Heart left ventricle (tissue), 16 donors: ENCODE results near the gene CENPU. TPM values are rescaled to one million over a fixed set of nuclear protein-coding genes. Genes with fewer than 3 reads are reported as not detected.

Experiments
- ATAC-seq, 4 donors: fragments of 200-7000 bp; cut with Tn5 transposase; one replicate each; pipeline ENCODE4 v1.9.1; 2020 to 2022; ENCODE audit warnings: moderate library complexity in 4 of 4, mild to moderate bottlenecking in 3 of 4, moderate number of reproducible peaks in 1 of 4
- DNase-seq, 5 donors: peaks; one replicate each; pipeline ENCODE4 v3.0.0-alpha.2; 2020
- H3K27ac ChIP-seq, 12 donors: fragments of 200-600 bp; sonication (generic) in 4 of 12; one replicate each; pipeline versions ENCODE4 v1.5.0 to v1.8.0; 2016 to 2022; ENCODE audit warnings: mild to moderate bottlenecking in 2 of 12
- H3K27me3 ChIP-seq, 9 donors: fragments of 200-600 bp; sonication (generic) in 2 of 9; one replicate each; pipeline versions ENCODE4 v1.5.1 to v1.8.0; 2016 to 2022; ENCODE audit warnings: mild to moderate bottlenecking in 3 of 9
- H3K36me3 ChIP-seq, 9 donors: fragments of 200-600 bp; sonication (generic) in 2 of 9; one replicate each; pipeline versions ENCODE4 v1.5.0 to v1.8.0; 2018 to 2022; ENCODE audit warnings: mild to moderate bottlenecking in 2 of 9
- H3K4me1 ChIP-seq, 12 donors: fragments of 200-600 bp; sonication (generic) in 4 of 12; one replicate each; pipeline versions ENCODE4 v1.5.0 to v1.8.0; 2016 to 2022; ENCODE audit warnings: mild to moderate bottlenecking in 3 of 12
- H3K4me3 ChIP-seq, 12 donors: fragments of 200-600 bp; sonication (generic) in 4 of 12; one replicate each; pipeline versions ENCODE4 v1.5.0 to v1.8.0; 2017 to 2022; ENCODE audit warnings: mild to moderate bottlenecking in 9 of 12, moderate library complexity in 4 of 12
- H3K9me3 ChIP-seq, 12 donors: fragments of 200-600 bp; sonication (generic) in 4 of 12; one replicate each; pipeline versions ENCODE4 v1.5.0 to v1.8.0; 2016 to 2022; ENCODE audit warnings: mild to moderate bottlenecking in 1 of 12
- POLR2A ChIP-seq, 2 donors: fragments of 450-650 bp; IDR thresholded peaks; one replicate each; pipeline ENCODE4 v1.6.1; 2017; ENCODE audit warnings: antibody characterized with exemption in 2 of 2, mild to moderate bottlenecking in 2 of 2, moderate library complexity in 2 of 2
- WGBS, 4 donors: extraction: QIAGEN DNeasy Blood & Tissue Kit in 2 of 4; methylation state at CpG; one replicate each; pipeline versions ENCODE4 v1.1.5 to v1.1.7; 2013 to 2018; 5-methylcytosine and 5-hydroxymethylcytosine counted together
- intact Hi-C, 10 donors: fragments of 100-400 bp; cut with DNase I; formaldehyde crosslinking; loops; one replicate each; pipeline versions ENCODE4 v1.11.1 to v1.14.2; 2022
- polyA plus RNA-seq, 2 donors: library from polyadenylated mRNA; stranded (reverse); fragments of 200-250 nt; gene quantifications; one replicate each; pipeline ENCODE4 v1.2.3, GENCODE V29; 2013
- total RNA-seq, 9 donors: library from RNA; depleted of rRNA in 2 of 9; stranded (reverse); fragments of >200 nt in 2 of 9; fragmentation: NEBNext Ultra II Directional in 3 of 9; extraction: Animal tissue kit (Norgen Biotek cat#: 25700) in 3 of 9; gene quantifications; one replicate each; pipeline versions ENCODE4 v1.1.0 to v1.2.4, GENCODE V29; 2016 to 2023
- TF ChIP-seq, protein P1 (sequence below), 12 donors: fragments of 200-600 bp; sonication (generic) in 4 of 12; IDR thresholded peaks; one replicate each; pipeline versions ENCODE4 v1.5.0 to v1.8.0; 2018 to 2022; ENCODE audit warnings: antibody characterized with exemption in 12 of 12, mild to moderate bottlenecking in 5 of 12
- donor health status: ischemic (EF 13 %, LVEDD 7.1; RV severe dilation, severe dysfunction).
- donor health status: healthy with polysubstance abuse.
- donor health status: DM: no; HTN: yes; CAD: no.
- donor health status: DM: no; HTN: no; CAD: no.
- donor health status: ischemic (EF 25% LVEDD 6.9; RV normal size, moderate dysfunction).
- donor health status: ischemic (EF 25% LVEDD 5.7; RV mildly dilated, moderate dysfunction).
- donor health status: healthy.
- donor health status: DM: yes; HTN: yes; CAD: no.
- donor health status: ischemic (EF 35%, LVEDD 5.7; RV mildly dilated, moderate dysfunction).
- donor health status: nonischemic (EF 11% LVEDD 7.7; RV severe dilation, severe dysfunction).
- donor health status: DM: yes; HTN: yes; CAD: no.
- donor health status: PGD.
- donor health status: ischemic (EF 29% LVEDD 5.4; RV normal size, mild dysfunction).
- donor health status: nonischemic (EF 23%, LVEDD 6.1; RV moderate dilation, normal function).

Gene CENPU
- total and polyA plus RNA-seq, 11 donors, result 0.36 to 7.1 (median 1.2) TPM

DNA sequence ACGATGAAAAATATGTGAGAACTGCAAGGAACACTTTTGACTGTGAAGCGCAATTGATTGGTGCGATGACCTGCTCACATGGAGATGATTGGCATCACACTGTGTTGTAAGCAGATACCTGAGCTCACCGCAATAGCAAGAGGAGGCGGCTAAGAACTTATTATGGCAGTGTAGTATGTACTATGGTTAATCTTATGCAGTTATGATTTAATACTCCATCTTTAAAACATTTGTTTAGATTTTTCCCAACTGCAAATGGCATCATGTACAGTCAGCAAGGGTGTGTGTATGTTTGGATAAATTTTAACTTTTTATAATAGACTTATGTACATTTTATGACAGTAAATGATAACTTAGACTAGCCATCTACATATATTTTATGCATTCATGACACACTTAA is 58.9 kb downstream of the CENPU start:
- WGBS, 4 donors, result 95 to 98% (median 96%) methylated on average over 5 of the region's 5 CpGs
- H3K27me3 ChIP-seq, result no peaks in the 10 kb centered on the region
- H3K36me3 ChIP-seq, result peaks cover 2 to 64% (median 47%) of the 10 kb centered on the region in 9 donors
- ATAC-seq (no peak), DNase-seq (no peak)
- no peaks in the 10 kb centered on the region for H3K9me3 ChIP-seq
- H3K4me1 ChIP-seq, result no peaks in the 10 kb centered on the region
- intact Hi-C loops, result no loop called here
- no peak overlapping the region for H3K4me3 ChIP-seq
- H3K27ac ChIP-seq, result no peak overlapping the region
- TF ChIP-seq, protein P1, sequence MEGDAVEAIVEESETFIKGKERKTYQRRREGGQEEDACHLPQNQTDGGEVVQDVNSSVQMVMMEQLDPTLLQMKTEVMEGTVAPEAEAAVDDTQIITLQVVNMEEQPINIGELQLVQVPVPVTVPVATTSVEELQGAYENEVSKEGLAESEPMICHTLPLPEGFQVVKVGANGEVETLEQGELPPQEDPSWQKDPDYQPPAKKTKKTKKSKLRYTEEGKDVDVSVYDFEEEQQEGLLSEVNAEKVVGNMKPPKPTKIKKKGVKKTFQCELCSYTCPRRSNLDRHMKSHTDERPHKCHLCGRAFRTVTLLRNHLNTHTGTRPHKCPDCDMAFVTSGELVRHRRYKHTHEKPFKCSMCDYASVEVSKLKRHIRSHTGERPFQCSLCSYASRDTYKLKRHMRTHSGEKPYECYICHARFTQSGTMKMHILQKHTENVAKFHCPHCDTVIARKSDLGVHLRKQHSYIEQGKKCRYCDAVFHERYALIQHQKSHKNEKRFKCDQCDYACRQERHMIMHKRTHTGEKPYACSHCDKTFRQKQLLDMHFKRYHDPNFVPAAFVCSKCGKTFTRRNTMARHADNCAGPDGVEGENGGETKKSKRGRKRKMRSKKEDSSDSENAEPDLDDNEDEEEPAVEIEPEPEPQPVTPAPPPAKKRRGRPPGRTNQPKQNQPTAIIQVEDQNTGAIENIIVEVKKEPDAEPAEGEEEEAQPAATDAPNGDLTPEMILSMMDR (IDR thresholded peaks at IDR 0.05), result no peak
- no peak for TF ChIP-seq POLR2A (IDR thresholded peaks at IDR 0.05)

DNA sequence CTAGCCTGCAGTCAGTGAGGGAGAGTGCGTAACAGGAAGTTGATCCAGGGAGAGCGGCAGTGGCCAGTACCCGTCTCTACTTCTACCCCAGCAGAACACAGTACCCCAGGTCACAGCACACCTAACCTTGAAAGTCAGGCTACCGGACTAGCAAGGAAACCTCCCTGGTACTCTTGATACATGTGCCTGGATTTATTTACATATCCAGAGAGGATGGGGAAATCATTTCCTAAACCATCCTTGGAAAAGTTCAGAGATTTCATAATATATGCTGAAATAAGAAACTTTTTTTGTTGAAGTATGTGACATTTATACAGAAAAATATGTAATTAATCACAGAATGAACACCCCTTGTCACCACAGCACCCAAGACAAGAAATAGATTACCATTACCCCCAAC is 59.9 kb downstream of the CENPU start:
- Histone ChIP-seq H3K4me1 (peaks cover 0 to 4% (median 0%) of the 10 kb centered on the region in 12 donors), H3K9me3 (no peaks in the 10 kb centered on the region), H3K36me3 (peaks cover 2 to 71% (median 54%) of the 10 kb centered on the region in 9 donors), H3K27ac (no peak overlapping the region), H3K27me3 (no peaks in the 10 kb centered on the region), H3K4me3 (no peak overlapping the region)
- WGBS, 4 donors, result 95 to 100% (median 95%) methylated on average over 4 of the region's 4 CpGs
- intact Hi-C loops, result no loop called here
- ATAC-seq (no peak), DNase-seq (no peak)
- TF ChIP-seq, protein P1 (IDR thresholded peaks at IDR 0.05), result no peak
- TF ChIP-seq POLR2A (IDR thresholded peaks at IDR 0.05), result no peak

DNA sequence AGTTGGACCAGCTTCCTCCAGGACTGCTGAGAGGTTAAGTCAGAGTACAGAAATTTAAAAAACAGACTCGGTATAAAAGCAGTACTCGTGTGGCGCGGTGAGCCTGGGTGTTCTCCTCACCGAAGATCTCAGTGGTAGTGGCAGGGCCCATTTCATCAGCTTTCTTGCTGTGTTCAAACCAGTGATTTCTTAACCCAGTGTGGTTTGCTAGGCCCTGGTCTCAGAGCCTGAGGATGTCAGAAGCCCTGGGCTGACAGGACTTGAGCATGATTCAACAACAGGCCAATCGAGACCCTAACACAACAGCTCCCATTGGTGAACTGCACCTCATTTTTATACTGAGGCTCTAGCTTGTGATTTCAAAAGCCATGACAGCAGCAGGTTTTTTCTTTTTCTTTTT is 61.2 kb downstream of the CENPU start:
- peaks cover 2 to 80% (median 58%) of the 10 kb centered on the region in 9 donors for H3K36me3 ChIP-seq
- 92 to 97% (median 94%) methylated on average over 6 of the region's 6 CpGs for WGBS, 4 donors

DNA sequence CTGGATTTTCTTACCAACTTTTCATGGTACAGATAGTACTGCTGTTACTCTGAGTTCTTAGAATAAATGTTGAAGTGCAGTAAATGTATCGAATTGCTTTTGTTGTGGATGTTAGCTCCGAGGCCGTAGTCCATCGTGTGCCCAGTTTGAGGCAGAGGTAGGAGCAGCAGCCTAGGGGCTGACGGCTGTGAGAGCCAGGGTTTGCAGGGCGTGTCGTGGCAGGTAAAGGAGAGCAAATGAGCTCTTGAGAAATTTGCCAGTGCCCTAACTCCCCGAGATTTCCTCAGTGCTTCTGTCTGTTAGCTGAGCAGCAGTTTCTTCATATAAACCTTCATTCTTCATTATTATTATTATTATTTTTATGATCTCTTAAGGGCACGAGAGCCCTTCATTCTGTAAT is 62.8 kb downstream of the CENPU start:
- intact Hi-C loops, result no loop called here
- ATAC-seq, result no peak
- H3K27ac ChIP-seq, result no peak overlapping the region
- H3K4me1 ChIP-seq, result peaks cover 0 to 22% (median 0%) of the 10 kb centered on the region in 12 donors
- WGBS, 4 donors, result 96 to 97% (median 96%) methylated on average over 9 of the region's 9 CpGs
- no peaks in the 10 kb centered on the region for H3K9me3 ChIP-seq
- TF ChIP-seq POLR2A (IDR thresholded peaks at IDR 0.05), result no peak
- TF ChIP-seq, protein P1 (IDR thresholded peaks at IDR 0.05), result no peak
- H3K4me3 ChIP-seq, result no peak overlapping the region
- peaks cover 2 to 95% (median 71%) of the 10 kb centered on the region in 9 donors for H3K36me3 ChIP-seq
- no peak for DNase-seq
- no peaks in the 10 kb centered on the region for H3K27me3 ChIP-seq

More for the DNA sequence above, 61.2 kb downstream of the CENPU start:
- H3K27me3 ChIP-seq, result no peaks in the 10 kb centered on the region
- TF ChIP-seq POLR2A (IDR thresholded peaks at IDR 0.05), result no peak
- TF ChIP-seq, protein P1 (IDR thresholded peaks at IDR 0.05), result no peak
- no peak overlapping the region for H3K27ac ChIP-seq
- H3K9me3 ChIP-seq, result no peaks in the 10 kb centered on the region
- no peak overlapping the region for H3K4me3 ChIP-seq
- intact Hi-C loops, result no loop called here
- H3K4me1 ChIP-seq, result peaks cover 0 to 16% (median 0%) of the 10 kb centered on the region in 12 donors
- ATAC-seq (no peak), DNase-seq (no peak)
